Hepatocyte (in vitro differentiated cells): ENCODE results near the gene NFIX. TPM values are rescaled to one million over a fixed set of nuclear protein-coding genes. Genes with fewer than 3 reads are reported as not detected.

ENCODE experiments used
- DNase-seq: peaks from one replicate; pipeline ENCODE4 v3.0.0-alpha.2; 2016; ENCODE audit warnings: low spot score
- H2AFZ ChIP-seq: fragments of 200-600 bp; sonication (generic); 2 replicates; pipeline ENCODE4 v1.6.0; 2016; ENCODE audit warnings: antibody characterized with exemption, mild to moderate bottlenecking
- H3K27ac ChIP-seq: fragments of 200-600 bp; sonication (generic); 2 replicates; pipeline ENCODE4 v1.5.1; 2016; ENCODE audit warnings: mild to moderate bottlenecking
- H3K27me3 ChIP-seq: fragments of 200-600 bp; sonication (generic); 2 replicates; pipeline ENCODE4 v1.6.1; 2016
- H3K36me3 ChIP-seq: fragments of 200-600 bp; sonication (generic); replicated peaks from 2 replicates; pipeline ENCODE4 v1.5.1; 2016; ENCODE audit warnings: low read depth; ENCODE audit not compliant: insufficient read depth
- H3K4me1 ChIP-seq: fragments of 200-600 bp; sonication (generic); 2 replicates; pipeline ENCODE4 v1.5.1; 2016; ENCODE audit warnings: mild to moderate bottlenecking, moderate library complexity; ENCODE audit not compliant: insufficient read depth
- H3K4me2 ChIP-seq: fragments of 200-600 bp; sonication (generic); 2 replicates; pipeline ENCODE4 v1.6.0; 2016
- H3K4me3 ChIP-seq: fragments of 200-600 bp; sonication (generic); 2 replicates; pipeline ENCODE4 v1.5.1; 2016; ENCODE audit warnings: mild to moderate bottlenecking
- H3K79me2 ChIP-seq: fragments of 200-600 bp; sonication (generic); 2 replicates; pipeline ENCODE4 v1.6.0; 2017; ENCODE audit warnings: mild to moderate bottlenecking
- H3K9me2 ChIP-seq: fragments of 200-600 bp; sonication (generic); replicated peaks from 2 replicates; pipeline ENCODE4 v1.6.0; 2017; ENCODE audit warnings: mild to moderate bottlenecking; ENCODE audit not compliant: insufficient read depth
- H3K9me3 ChIP-seq: fragments of 200-600 bp; sonication (generic); 2 replicates; pipeline ENCODE4 v1.5.1; 2016; ENCODE audit warnings: low read depth, mild to moderate bottlenecking
- H4K20me1 ChIP-seq: fragments of 200-600 bp; sonication (generic); 2 replicates; pipeline ENCODE4 v1.6.0; 2016; ENCODE audit warnings: mild to moderate bottlenecking; ENCODE audit not compliant: insufficient read depth, poor library complexity, severe bottlenecking
- CTCF ChIP-seq: fragments of 200-600 bp; sonication (generic); IDR thresholded peaks from 2 replicates; pipeline ENCODE4 v1.5.1; 2016; ENCODE audit warnings: antibody characterized with exemption, mild to moderate bottlenecking; ENCODE audit not compliant: poor library complexity
- EZH2 ChIP-seq: fragments of 200-600 bp; sonication (generic); IDR thresholded peaks from 2 replicates; pipeline ENCODE4 v1.6.1; 2016; ENCODE audit warnings: antibody characterized with exemption, mild to moderate bottlenecking, borderline replicate concordance
- EZH2phosphoT487 ChIP-seq: fragments of 200-600 bp; sonication (generic); IDR thresholded peaks from one replicate; pipeline ENCODE4 v1.6.1; 2018; ENCODE audit warnings: antibody characterized with exemption, mild to moderate bottlenecking, low read depth, moderate library complexity; ENCODE audit not compliant: unreplicated experiment, severe bottlenecking
- WGBS: methylation state at CpG from one replicate; pipeline ENCODE4 v1.1.6; 2016; ENCODE audit warnings: low lambda C conversion rate; ENCODE audit errors: missing lambda C conversion rate; 5-methylcytosine and 5-hydroxymethylcytosine counted together
- polyA plus RNA-seq: library from polyadenylated mRNA; unstranded; fragments of >200 nt; fragmentation: Nextera tagmentation; extraction: Ambion mirVana; gene quantifications from 2 replicates; pipeline ENCODE4 v1.2.1, GENCODE V29; 2016
- total RNA-seq: library from RNA; depleted of rRNA; stranded (reverse); fragments of >200 nt; gene quantifications from 2 replicates; pipeline ENCODE4 v1.2.3, GENCODE V29; 2014

NFIX gene
- total and polyA plus RNA-seq, 2 experiments from 2014 or later, result 10.2 to 12.8 TPM

- DNase-seq, result no peak
- no peaks in the 10 kb centered on the region for H3K36me3 ChIP-seq
- peaks cover 4% of the 10 kb centered on the region for H3K4me1 ChIP-seq
- 80% methylated on average over 4 of the region's 4 CpGs for WGBS
- TF ChIP-seq EZH2, result no peak
- TF ChIP-seq CTCF, result no peak
- TF ChIP-seq EZH2phosphoT487, result no peak
- H3K79me2 ChIP-seq, result peaks cover 6% of the 10 kb centered on the region
- H3K4me2 ChIP-seq, result no peak overlapping the region
- H3K9me3 ChIP-seq, result no peaks in the 10 kb centered on the region
- no peak overlapping the region for H3K27ac ChIP-seq
- H4K20me1 ChIP-seq, result peaks cover 36% of the 10 kb centered on the region
- H3K4me3 ChIP-seq, result no peak overlapping the region
- no peak overlapping the region for H2AFZ ChIP-seq
- peaks cover 61% of the 10 kb centered on the region for H3K27me3 ChIP-seq
- H3K9me2 ChIP-seq, result no peaks in the 10 kb centered on the region
Observed at GRCh38 chr19:13005253-13005652, 10.0 kb downstream of the NFIX start.

GRCh38 chr19:13005861-13006370 lies 10.6 kb downstream of the NFIX start:
- peaks cover 43% of the 10 kb centered on the region for H4K20me1 ChIP-seq
- H3K9me2 ChIP-seq, result no peaks in the 10 kb centered on the region
- H2AFZ ChIP-seq, result no peak overlapping the region
- H3K36me3 ChIP-seq, result no peaks in the 10 kb centered on the region
- H3K9me3 ChIP-seq, result no peaks in the 10 kb centered on the region
- WGBS, result 62% methylated on average over 12 of the region's 12 CpGs
- H3K27me3 ChIP-seq, result peaks cover 68% of the 10 kb centered on the region
- peaks cover 9% of the 10 kb centered on the region for H3K79me2 ChIP-seq
- no peak overlapping the region for H3K4me3 ChIP-seq
- DNase-seq, result no peak
- H3K27ac ChIP-seq, result no peak overlapping the region
- H3K4me2 ChIP-seq, result no peak overlapping the region
- TF ChIP-seq CTCF (no peak), EZH2 (no peak), EZH2phosphoT487 (no peak)
- H3K4me1 ChIP-seq, result peaks cover 4% of the 10 kb centered on the region

DNA sequence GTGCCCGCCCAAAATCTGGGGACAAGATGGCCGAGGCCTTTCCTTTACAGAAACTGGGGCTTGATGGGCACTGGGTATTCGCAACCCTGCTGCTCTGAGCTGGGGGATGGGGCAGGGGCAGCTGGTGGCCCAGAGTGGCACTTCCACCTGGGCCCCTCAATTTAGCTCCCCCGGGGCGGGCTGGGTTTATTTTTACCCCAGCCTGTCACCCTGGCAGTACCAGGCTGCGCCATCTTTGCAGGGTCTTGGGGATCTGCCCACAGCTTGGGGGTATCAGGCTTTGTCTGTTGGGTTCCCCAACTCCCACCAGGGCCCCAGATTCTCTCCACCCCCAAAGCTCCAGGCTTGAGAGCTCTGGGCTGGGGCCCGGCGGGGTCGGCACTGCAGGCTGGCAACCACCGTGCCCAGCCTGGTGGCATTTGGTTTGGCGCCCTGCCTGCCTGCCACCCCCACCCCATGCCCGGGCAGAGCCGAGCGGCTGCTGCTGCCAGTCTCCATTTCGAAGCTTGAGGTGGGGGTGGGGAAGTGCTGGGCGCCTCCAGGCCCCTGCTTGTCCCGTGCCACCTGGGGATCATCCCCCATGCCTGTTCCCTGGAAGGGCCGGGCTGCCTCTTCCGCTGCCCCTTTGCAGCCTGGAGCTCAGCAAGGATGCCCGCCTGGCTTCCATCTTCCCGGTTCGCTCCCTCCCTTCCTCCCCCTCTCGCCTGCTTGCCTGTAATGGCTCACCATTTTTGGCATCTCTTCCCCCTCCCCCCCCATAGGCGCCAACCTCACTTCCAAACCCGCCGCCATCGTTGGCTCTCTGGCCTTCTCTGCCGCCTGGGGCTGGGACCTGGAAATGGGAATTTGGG lies 11.4 kb downstream of the NFIX start:
- DNase-seq, result no peak
- Histone ChIP-seq H3K79me2 (peaks cover 10% of the 10 kb centered on the region), H3K4me2 (no peak overlapping the region), H3K9me3 (no peaks in the 10 kb centered on the region), H3K4me1 (peaks cover 4% of the 10 kb centered on the region), H3K9me2 (no peaks in the 10 kb centered on the region), H3K36me3 (no peaks in the 10 kb centered on the region), H3K27me3 (peaks cover 75% of the 10 kb centered on the region), H3K4me3 (no peak overlapping the region), H4K20me1 (peaks cover 50% of the 10 kb centered on the region), H2AFZ (no peak overlapping the region), H3K27ac (no peak overlapping the region)
- whole genome bisulfite sequencing, result 86% methylated on average over 25 of the region's 28 CpGs
- no peak for TF ChIP-seq EZH2phosphoT487
- TF ChIP-seq EZH2, result no peak
- no peak for TF ChIP-seq CTCF
